HL-60 (cell line): ENCODE results near the gene RPAP3.

Experiments used
- DNase-seq, 2 experiments: peaks; one replicate each; pipeline ENCODE4 v3.0.0-alpha.2; 2010 to 2020; ENCODE audit warnings: low read depth in 1 of 2, low spot score in 1 of 2
- H3K27ac ChIP-seq: fragments of 250-450 bp; sonication (Bioruptor Pico); replicated peaks from 2 replicates; pipeline ENCODE4 v1.5.1; 2020; ENCODE audit warnings: mild to moderate bottlenecking, moderate library complexity
- H3K27me3 ChIP-seq: fragments of 250-450 bp; sonication (Bioruptor Pico); 2 replicates; pipeline ENCODE4 v1.5.1; 2021; ENCODE audit warnings: mild to moderate bottlenecking, moderate library complexity; ENCODE audit not compliant: insufficient read depth, poor library complexity, severe bottlenecking
- H3K4me3 ChIP-seq: replicated peaks from 2 replicates; pipeline ENCODE4 v1.5.1; 2011; ENCODE audit warnings: mild to moderate bottlenecking, control low read depth, low read length; ENCODE audit not compliant: insufficient read depth
- CTCF ChIP-seq: IDR thresholded peaks from one replicate; pipeline ENCODE4 v1.5.1; 2011; ENCODE audit warnings: low read length, control low read depth, inconsistent platforms; ENCODE audit not compliant: insufficient read depth
- GABPA ChIP-seq: IDR thresholded peaks from 2 replicates; pipeline ENCODE4 v1.6.1; 2012; ENCODE audit warnings: low read depth
- POLR2AphosphoS5 ChIP-seq: IDR thresholded peaks from 2 replicates; pipeline ENCODE4 v1.6.1; 2012; ENCODE audit warnings: low read depth
- REST ChIP-seq: IDR thresholded peaks from 2 replicates; pipeline ENCODE4 v1.6.1; 2012; ENCODE audit warnings: low read depth; ENCODE audit not compliant: insufficient replicate concordance
- SPI1 ChIP-seq: IDR thresholded peaks from 2 replicates; pipeline ENCODE4 v1.6.1; 2012; ENCODE audit warnings: low read depth, mild to moderate bottlenecking, borderline replicate concordance

The RPAP3 gene

GRCh38 chr12:47717046-47717442 is 11.2 kb upstream of the RPAP3 start:
- Histone ChIP-seq H3K27ac (no peak overlapping the region), H3K4me3 (no peak overlapping the region), H3K27me3 (no peaks in the 10 kb centered on the region)
- no peak for TF ChIP-seq GABPA
- no peak for TF ChIP-seq REST
- no peak for TF ChIP-seq SPI1
- TF ChIP-seq POLR2AphosphoS5: no peak
- no peak for TF ChIP-seq CTCF
- DNase-seq: no peak

- Histone ChIP-seq H3K27me3 (no peaks in the 10 kb centered on the region), H3K27ac (no peak overlapping the region), H3K4me3 (no peak overlapping the region)
- TF ChIP-seq POLR2AphosphoS5 (no peak), GABPA (no peak), CTCF (no peak), REST (no peak), SPI1 (no peak)
- DNase-seq: no peak
Measured at GRCh38 chr12:47715877-47716548, 10.2 kb upstream of the RPAP3 start.

- DNase-seq: peak; percentile 46 to 79
- Histone ChIP-seq H3K4me3 (no peak overlapping the region), H3K27me3 (no peaks in the 10 kb centered on the region), H3K27ac (no peak overlapping the region)
- TF ChIP-seq CTCF (peak; percentile 56), GABPA (no peak)
Measured at GRCh38 chr12:47715393-47715876, 9.6 kb upstream of the RPAP3 start.

GRCh38 chr12:47714826-47715386 is 9.1 kb upstream of the RPAP3 start:
- Histone ChIP-seq H3K27ac (no peak overlapping the region), H3K27me3 (no peaks in the 10 kb centered on the region), H3K4me3 (no peak overlapping the region)
- no peak for DNase-seq
- TF ChIP-seq POLR2AphosphoS5 (no peak), REST (no peak), CTCF (no peak), SPI1 (no peak)
